Activated CD4-positive, CD25-positive, alpha-beta regulatory T cell treated with anti-CD3 and anti-CD28 coated beads, Interleukin-2, amount 50 U/mL, for 24 hours (primary cell): Measurements from ENCODE around the gene NCK2.

Experiments used
- ATAC-seq, 2 donors: fragments of 150-1000 bp; cut with Tn5 transposase; one replicate each; pipeline ENCODE4 v1.10.0; 2021; ENCODE audit warnings: mild to moderate bottlenecking in 1 of 2, moderate library complexity in 1 of 2

The NCK2 gene

GRCh38 chr2:105876191-105876590 is 131.5 kb downstream of the NCK2 start:
- ATAC-seq: no peak

- no peak for ATAC-seq
Observed at GRCh38 chr2:105877945-105878344, 133.2 kb downstream of the NCK2 start.

GRCh38 chr2:105879106-105879802 is 134.5 kb downstream of the NCK2 start:
- peak in 1 of 2 donors; percentile 39 for ATAC-seq

- peak in 1 of 2 donors; percentile 16 for ATAC-seq
Observed at GRCh38 chr2:105879803-105880300, 135.1 kb downstream of the NCK2 start.

- ATAC-seq: no peak
Observed at GRCh38 chr2:105880637-105881036, 135.9 kb downstream of the NCK2 start.

GRCh38 chr2:105881286-105882136 is 136.8 kb downstream of the NCK2 start:
- no peak for ATAC-seq

- ATAC-seq: no peak
Observed at GRCh38 chr2:105882341-105882740, 137.6 kb downstream of the NCK2 start.

- ATAC-seq: no peak
Observed at GRCh38 chr2:105882920-105883435, 138.3 kb downstream of the NCK2 start.

GRCh38 chr2:105883911-105884694 is 139.4 kb downstream of the NCK2 start:
- ATAC-seq: no peak

- no peak for ATAC-seq
Observed at GRCh38 chr2:105885456-105885855, 140.7 kb downstream of the NCK2 start.

- ATAC-seq: no peak
Observed at GRCh38 chr2:105886029-105886454, 141.3 kb downstream of the NCK2 start.

GRCh38 chr2:105886687-105887086 is 142.0 kb downstream of the NCK2 start:
- ATAC-seq: no peak

- peak; percentile 31 to 39 for ATAC-seq
Observed at GRCh38 chr2:105887256-105887655, 142.5 kb downstream of the NCK2 start.

- peak; percentile 53 to 54 for ATAC-seq
Observed at GRCh38 chr2:105888625-105889024, 143.9 kb downstream of the NCK2 start.

GRCh38 chr2:105889046-105889445 is 144.3 kb downstream of the NCK2 start:
- no peak for ATAC-seq

GRCh38 chr2:105890111-105890510 is 145.4 kb downstream of the NCK2 start:
- ATAC-seq: no peak

- no peak for ATAC-seq
Observed at GRCh38 chr2:105890856-105891255, 146.1 kb downstream of the NCK2 start.

- no peak for ATAC-seq
Observed at GRCh38 chr2:105893011-105893995, 148.6 kb downstream of the NCK2 start.

- ATAC-seq: no peak
Observed at GRCh38 chr2:105894327-105894944, 149.7 kb downstream of the NCK2 start.

- ATAC-seq: peak in 1 of 2 donors; percentile 38
Observed at GRCh38 chr2:105895990-105896764, 151.5 kb downstream of the NCK2 start.
